VCaP (cell line): Measurements from ENCODE around the gene SMC6.

Experiments
- H3K27ac ChIP-seq: fragments of 450-650 bp; 2 replicates; pipeline ENCODE4 v1.5.1; 2017
- TF ChIP-seq, protein P1 (sequence below): fragments of 450-650 bp; conservative IDR thresholded peaks from 2 replicates; pipeline ENCODE4 v1.5.1; 2017; ENCODE audit warnings: mild to moderate bottlenecking, moderate library complexity

Gene SMC6

DNA sequence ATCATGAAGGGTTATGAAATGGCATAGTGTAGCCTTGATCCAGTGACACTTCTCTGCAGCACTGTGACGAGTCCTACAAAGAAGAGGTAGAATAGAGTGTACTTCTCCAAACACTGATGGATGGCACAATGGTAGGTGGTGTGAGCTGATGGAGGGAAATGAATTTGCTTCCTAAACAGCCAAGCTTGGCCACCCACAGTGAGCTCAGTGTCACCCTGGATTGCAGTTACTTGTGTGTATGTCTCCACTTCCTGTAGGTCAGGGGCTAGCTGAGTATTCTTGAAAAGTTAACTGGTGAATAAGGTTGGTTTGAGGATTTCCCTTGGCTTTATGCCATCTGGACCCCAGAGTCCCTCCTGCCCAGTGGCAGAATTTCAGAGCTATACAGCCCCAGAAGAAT is 137.2 kb downstream of the SMC6 start:
- no peak overlapping the region for H3K27ac ChIP-seq

DNA sequence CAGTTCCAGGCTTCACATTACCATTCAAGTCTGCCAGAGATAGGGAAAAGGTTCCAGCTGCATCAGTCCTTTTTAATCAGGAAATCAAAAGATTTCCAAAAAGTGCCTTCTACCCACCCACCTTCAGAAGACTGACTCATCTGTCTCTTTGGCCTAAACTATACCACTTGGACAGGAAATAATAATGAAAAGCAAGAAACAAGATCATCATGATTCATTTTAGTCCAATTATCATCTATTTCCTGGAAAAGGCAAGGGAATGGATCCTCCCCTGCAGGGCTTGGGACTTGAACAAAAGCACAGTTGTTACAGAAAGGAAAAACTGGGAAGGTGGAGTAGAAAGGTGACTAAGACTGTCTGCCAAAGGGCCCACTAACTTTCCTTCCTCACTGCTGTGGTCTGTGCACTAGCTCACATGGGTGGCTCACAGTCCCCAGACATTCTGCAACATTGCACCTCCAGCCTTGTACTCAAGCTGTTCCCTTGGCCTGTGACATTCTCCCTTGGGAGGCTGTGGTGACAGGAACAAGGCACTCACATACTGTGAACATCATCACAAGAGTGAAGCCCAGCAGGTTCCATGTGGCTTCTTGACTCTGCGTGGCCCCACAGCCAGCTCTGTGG is 137.8 kb downstream of the SMC6 start:
- no peak overlapping the region for H3K27ac ChIP-seq
- TF ChIP-seq, protein P1, sequence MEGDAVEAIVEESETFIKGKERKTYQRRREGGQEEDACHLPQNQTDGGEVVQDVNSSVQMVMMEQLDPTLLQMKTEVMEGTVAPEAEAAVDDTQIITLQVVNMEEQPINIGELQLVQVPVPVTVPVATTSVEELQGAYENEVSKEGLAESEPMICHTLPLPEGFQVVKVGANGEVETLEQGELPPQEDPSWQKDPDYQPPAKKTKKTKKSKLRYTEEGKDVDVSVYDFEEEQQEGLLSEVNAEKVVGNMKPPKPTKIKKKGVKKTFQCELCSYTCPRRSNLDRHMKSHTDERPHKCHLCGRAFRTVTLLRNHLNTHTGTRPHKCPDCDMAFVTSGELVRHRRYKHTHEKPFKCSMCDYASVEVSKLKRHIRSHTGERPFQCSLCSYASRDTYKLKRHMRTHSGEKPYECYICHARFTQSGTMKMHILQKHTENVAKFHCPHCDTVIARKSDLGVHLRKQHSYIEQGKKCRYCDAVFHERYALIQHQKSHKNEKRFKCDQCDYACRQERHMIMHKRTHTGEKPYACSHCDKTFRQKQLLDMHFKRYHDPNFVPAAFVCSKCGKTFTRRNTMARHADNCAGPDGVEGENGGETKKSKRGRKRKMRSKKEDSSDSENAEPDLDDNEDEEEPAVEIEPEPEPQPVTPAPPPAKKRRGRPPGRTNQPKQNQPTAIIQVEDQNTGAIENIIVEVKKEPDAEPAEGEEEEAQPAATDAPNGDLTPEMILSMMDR, result no peak

More for the DNA sequence above, 137.2 kb downstream of the SMC6 start:
- TF ChIP-seq, protein P1, result no peak

- TF ChIP-seq, protein P1, result no peak
- H3K27ac ChIP-seq, result no peak overlapping the region
These were observed 138.5 kb downstream of the SMC6 start for GRCh38 chr2:17615147-17615546.

GRCh38 chr2:17614174-17614930 is 139.3 kb downstream of the SMC6 start:
- no peak overlapping the region for H3K27ac ChIP-seq
- TF ChIP-seq, protein P1, result no peak
